Chondrocyte (in vitro differentiated cells): ENCODE measurements around the gene DYNLL1. TPM values are rescaled to one million over a fixed set of nuclear protein-coding genes. Genes with fewer than 3 reads are reported as not detected.

Experiments
- DNase-seq: peaks from one replicate; pipeline ENCODE4 v3.0.0; 2021; ENCODE audit warnings: mixed read lengths, low spot score
- H3K27ac Mint-ChIP-seq: one replicate; pipeline ENCODE4 v1.8.0; 2021; ENCODE audit warnings: mild to moderate bottlenecking, moderate library complexity, mixed read lengths; ENCODE audit not compliant: unreplicated experiment
- H3K27me3 Mint-ChIP-seq: 2 replicates; pipeline ENCODE4 v1.8.0; 2021; ENCODE audit warnings: low read depth, mixed read lengths
- H3K36me3 Mint-ChIP-seq: 2 replicates; pipeline ENCODE4 v1.8.0; 2021; ENCODE audit warnings: low read depth, mixed read lengths
- H3K4me1 Mint-ChIP-seq: 2 replicates; pipeline ENCODE4 v1.8.0; 2021; ENCODE audit warnings: low read depth, mild to moderate bottlenecking, mixed read lengths
- H3K4me3 Mint-ChIP-seq: one replicate; pipeline ENCODE4 v1.8.0; 2021; ENCODE audit warnings: mild to moderate bottlenecking, moderate library complexity, mixed read lengths; ENCODE audit not compliant: unreplicated experiment
- H3K9me3 Mint-ChIP-seq: 2 replicates; pipeline ENCODE4 v1.8.0; 2021; ENCODE audit warnings: low read depth, mixed read lengths
- total RNA-seq: library from RNA; stranded (reverse); gene quantifications from 3 replicates; pipeline ENCODE4 v1.2.1, GENCODE V29; 2021
- TF ChIP-seq, protein P1 (sequence below): fragments of 200-600 bp; sonication (generic); IDR thresholded peaks from 2 replicates; pipeline ENCODE4 v1.5.0; 2021; ENCODE audit warnings: antibody characterized with exemption, mild to moderate bottlenecking, moderate library complexity

DYNLL1 gene
- total RNA-seq, 1 donor from 2014 or later: 322 TPM

DNA sequence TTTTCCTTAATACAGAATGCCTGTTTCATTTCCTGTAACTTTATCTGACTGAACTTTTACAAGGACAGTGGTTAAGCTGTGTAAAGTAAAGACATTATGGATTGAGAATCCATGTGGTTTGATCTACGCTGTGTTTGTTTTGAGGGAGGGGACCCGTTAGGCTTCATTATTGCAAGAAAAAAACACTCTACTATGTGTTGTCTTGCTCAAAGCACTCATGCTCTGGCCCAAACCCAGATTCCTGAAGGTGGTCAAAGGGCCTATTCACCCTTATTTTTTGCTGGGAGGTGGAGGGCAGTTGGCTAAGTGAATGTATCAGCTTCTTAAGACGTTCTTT, 50.1 kb downstream of the DYNLL1 start:
- Mint-ChIP-seq H3K4me3 (no peak overlapping the region), H3K9me3 (no peaks in the 10 kb centered on the region), H3K27ac (no peak overlapping the region), H3K27me3 (no peaks in the 10 kb centered on the region), H3K4me1 (peaks cover 11% of the 10 kb centered on the region), H3K36me3 (peaks cover 6% of the 10 kb centered on the region)
- DNase-seq: no peak
- TF ChIP-seq, protein P1, sequence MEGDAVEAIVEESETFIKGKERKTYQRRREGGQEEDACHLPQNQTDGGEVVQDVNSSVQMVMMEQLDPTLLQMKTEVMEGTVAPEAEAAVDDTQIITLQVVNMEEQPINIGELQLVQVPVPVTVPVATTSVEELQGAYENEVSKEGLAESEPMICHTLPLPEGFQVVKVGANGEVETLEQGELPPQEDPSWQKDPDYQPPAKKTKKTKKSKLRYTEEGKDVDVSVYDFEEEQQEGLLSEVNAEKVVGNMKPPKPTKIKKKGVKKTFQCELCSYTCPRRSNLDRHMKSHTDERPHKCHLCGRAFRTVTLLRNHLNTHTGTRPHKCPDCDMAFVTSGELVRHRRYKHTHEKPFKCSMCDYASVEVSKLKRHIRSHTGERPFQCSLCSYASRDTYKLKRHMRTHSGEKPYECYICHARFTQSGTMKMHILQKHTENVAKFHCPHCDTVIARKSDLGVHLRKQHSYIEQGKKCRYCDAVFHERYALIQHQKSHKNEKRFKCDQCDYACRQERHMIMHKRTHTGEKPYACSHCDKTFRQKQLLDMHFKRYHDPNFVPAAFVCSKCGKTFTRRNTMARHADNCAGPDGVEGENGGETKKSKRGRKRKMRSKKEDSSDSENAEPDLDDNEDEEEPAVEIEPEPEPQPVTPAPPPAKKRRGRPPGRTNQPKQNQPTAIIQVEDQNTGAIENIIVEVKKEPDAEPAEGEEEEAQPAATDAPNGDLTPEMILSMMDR: no peak

Other genes with a start within 250 kb of the DYNLL1 start
- 68.1 to 79.5 TPM (median 70.5 TPM) in 3 replicates for gene PXN, start 230.4 kb upstream of the DYNLL1 start, total RNA-seq
- 4,282 to 4,899 TPM (median 4,793 TPM) in 3 replicates for gene RNU4-2, start 204.2 kb upstream of the DYNLL1 start, total RNA-seq
- gene RNU4-1, start 202.9 kb upstream of the DYNLL1 start, total RNA-seq: 1,613 to 1,880 TPM (median 1,738 TPM) in 3 replicates
- gene SIRT4, start 193.8 kb upstream of the DYNLL1 start, total RNA-seq: 2.2 to 2.4 TPM (median 2.2 TPM) in 3 replicates
- gene PLA2G1B, start 168.3 kb upstream of the DYNLL1 start, total RNA-seq: 0.42 to 1.1 TPM in 2 of 3 replicates, not detected in the other
- gene MSI1, start 126.9 kb upstream of the DYNLL1 start, total RNA-seq: 2.5 to 2.8 TPM (median 2.6 TPM) in 3 replicates
- gene COX6A1, start 58.0 kb upstream of the DYNLL1 start, total RNA-seq: 299 to 302 TPM (median 300 TPM) in 3 replicates
- gene TRIAP1, start 49.7 kb upstream of the DYNLL1 start, total RNA-seq: 26.3 to 32.3 TPM (median 27.1 TPM) in 3 replicates
- gene GATC, start 49.7 kb upstream of the DYNLL1 start, total RNA-seq: 17.6 to 18.8 TPM (median 18.0 TPM) in 3 replicates
- gene SRSF9, start 26.4 kb upstream of the DYNLL1 start, total RNA-seq: 108 to 150 TPM (median 113 TPM) in 3 replicates
- gene COQ5, start 33.0 kb downstream of the DYNLL1 start, total RNA-seq: 16.2 to 22.9 TPM (median 19.8 TPM) in 3 replicates
- gene RNF10, start 38.2 kb downstream of the DYNLL1 start, total RNA-seq: 136 to 138 TPM (median 136 TPM) in 3 replicates
- 25.1 to 59.8 TPM (median 27.8 TPM) in 3 replicates for gene POP5, start 85.3 kb downstream of the DYNLL1 start, total RNA-seq
- not detected in 3 replicates for gene CABP1, start 144.5 kb downstream of the DYNLL1 start, total RNA-seq
- 143 to 204 TPM (median 144 TPM) in 3 replicates for gene MLEC, start 191.0 kb downstream of the DYNLL1 start, total RNA-seq
- 21.9 to 22.7 TPM (median 22.3 TPM) in 3 replicates for gene UNC119B, start 214.3 kb downstream of the DYNLL1 start, total RNA-seq
- gene ACADS, start 229.7 kb downstream of the DYNLL1 start, total RNA-seq: 6.8 to 7.2 TPM (median 7.0 TPM) in 3 replicates